ENCODE data around the gene CENPS.
"Not testable (repeated sequence)": the region's sequence is repeated elsewhere in the genome, so short reads cannot be mapped to it uniquely, and the experiment has no call there.

CENPS gene

GRCh38 chr1:10419351-10419750 is 10.9 kb upstream of the CENPS start:
- DNase-seq (ENCODE audit: low spot score) = no peak

GRCh38 chr1:10421637-10422036 is 8.6 kb upstream of the CENPS start:
- no peak for DNase-seq (ENCODE audit: low spot score)

DNA sequence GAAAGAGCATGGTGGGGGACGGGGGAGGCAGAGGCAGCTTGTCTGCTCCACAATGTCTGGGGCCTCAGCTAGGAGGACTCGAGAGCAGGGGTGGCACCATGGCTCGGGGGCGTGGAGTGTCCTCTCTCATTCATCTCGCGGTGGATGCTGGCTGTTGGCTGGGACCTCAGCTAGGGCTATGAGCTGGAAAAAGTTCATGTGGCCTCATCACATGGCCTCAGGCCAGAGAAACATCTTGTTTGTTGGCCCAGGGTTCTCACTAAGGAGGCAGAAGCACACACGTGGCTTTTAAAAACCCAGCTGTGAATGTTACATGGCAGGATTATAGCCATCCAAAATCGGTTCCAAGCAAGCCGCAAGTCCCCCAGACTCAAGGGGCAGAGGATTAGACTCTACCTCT is 6.2 kb upstream of the CENPS start:
- DNase-seq (ENCODE audit: low spot score) = peak; percentile 55

- DNase-seq (ENCODE audit: low spot score) = no peak
Observed at GRCh38 chr1:10424651-10425050, 5.6 kb upstream of the CENPS start.

GRCh38 chr1:10425826-10426534 is 4.3 kb upstream of the CENPS start:
- not testable (repeated sequence) for DNase-seq (ENCODE audit: low spot score)

- not testable (repeated sequence) for DNase-seq (ENCODE audit: low spot score)
Observed at GRCh38 chr1:10426535-10426848, 3.7 kb upstream of the CENPS start.

DNA sequence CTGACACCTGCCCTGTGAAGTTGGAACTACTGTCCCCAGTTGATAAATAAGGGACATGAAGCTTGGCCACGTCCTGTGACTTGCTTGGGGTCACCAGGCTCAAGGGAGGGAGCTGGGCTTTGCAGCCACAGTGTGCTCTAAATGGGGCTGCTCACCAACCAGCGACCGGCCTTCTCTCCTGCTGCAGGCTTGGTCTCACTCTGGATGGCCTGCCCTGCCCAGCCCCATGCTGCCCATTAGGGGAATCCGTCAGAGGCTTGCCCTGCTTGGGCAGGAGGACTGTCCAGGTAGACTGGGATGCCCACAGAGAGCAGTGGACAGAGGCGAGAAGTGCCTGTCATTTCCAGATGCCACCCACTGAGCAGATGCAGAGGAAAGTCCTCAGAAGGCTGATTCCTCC is 1.2 kb upstream of the CENPS start:
- no peak for DNase-seq (ENCODE audit: low spot score)

DNA sequence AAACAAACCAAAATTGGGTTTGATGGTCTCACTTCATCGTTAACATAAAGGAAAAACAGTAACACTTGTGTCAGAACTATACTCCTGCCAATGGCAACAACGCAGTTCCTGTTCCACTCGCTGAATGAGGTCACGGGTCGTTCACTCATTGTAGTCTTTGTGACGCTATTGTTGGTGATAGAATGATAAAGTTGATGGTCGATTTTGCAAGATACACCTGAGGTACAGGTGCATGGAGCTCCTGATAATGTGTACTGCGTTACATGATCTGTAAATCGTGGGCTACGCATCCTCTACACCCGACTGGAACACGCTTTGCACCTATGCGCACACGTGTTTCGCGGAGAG is 391 bp upstream of the CENPS start:
- DNase-seq (ENCODE audit: low spot score) = no peak

GRCh38 chr1:10431070-10431730 is 967 bp downstream of the CENPS start:
- DNase-seq (ENCODE audit: low spot score) = peak; percentile 36

GRCh38 chr1:10432910-10433700 is 2.9 kb downstream of the CENPS start:
- DNase-seq (ENCODE audit: low spot score) = no peak

- no peak for DNase-seq (ENCODE audit: low spot score)
Observed at GRCh38 chr1:10433790-10434189, 3.6 kb downstream of the CENPS start.

DNA sequence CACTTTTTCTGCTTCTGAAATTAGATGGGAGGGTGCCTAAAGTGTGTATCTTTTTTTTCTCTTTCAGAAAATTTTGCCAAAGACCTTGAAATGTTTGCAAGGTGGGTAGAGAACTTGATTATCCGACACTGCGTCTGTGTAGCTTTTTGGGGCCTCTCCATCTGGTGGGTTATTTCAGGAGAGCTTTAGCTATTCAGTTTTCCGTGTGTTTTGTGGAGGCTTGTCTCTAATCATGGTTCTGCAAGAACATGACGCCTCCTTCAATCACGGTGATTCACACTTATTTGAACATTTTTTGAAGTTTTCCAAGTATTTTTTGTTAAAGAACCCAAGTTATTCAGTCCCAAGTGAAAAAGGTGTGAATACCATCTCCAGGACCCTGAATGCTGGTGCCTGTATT is 4.4 kb downstream of the CENPS start:
- no peak for DNase-seq (ENCODE audit: low spot score)

GRCh38 chr1:10437052-10437451 is 6.8 kb downstream of the CENPS start:
- no peak for DNase-seq (ENCODE audit: low spot score)

DNA sequence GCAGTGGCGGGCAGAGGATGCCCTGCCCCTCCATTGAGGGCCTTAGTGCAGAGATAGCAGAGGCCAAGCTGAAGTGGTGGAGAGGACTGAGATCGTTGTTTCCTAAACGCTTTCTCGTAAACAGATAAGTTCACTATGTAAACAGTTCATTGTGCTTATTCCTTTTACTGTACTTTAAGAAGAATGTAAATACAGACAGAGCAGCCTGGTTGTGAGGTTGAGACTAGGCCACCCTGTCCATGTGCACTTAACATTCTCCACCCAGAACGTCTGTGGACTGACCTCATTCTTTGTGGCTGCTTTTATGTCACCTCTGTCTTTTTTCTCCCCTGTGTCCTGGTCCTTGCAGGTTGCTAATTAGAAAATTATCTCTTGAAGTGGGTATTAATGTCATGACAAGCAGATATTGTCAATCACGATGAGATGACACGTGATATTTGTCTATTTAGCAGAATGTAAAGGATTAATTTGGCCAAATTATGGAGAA is 8.5 kb downstream of the CENPS start:
- no peak for DNase-seq (ENCODE audit: low spot score)

DNA sequence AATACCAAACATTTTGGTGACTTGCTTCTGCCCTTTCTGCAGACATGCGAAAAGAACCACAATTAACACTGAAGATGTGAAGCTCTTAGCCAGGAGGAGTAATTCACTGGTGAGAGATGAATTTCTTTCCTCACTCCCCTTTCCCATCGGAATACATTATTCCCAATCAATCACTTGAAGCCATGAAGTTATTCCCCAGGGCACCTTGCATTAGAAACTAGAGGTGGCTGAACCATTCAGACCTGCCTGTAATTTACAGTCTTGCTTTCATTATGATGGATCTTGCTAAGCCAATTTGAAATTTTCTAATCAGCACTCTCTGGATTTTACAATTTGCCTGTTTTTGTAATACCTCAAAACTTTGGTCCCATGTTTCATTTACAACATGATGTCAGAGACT is 10.1 kb downstream of the CENPS start:
- no peak for DNase-seq (ENCODE audit: low spot score)

DNA sequence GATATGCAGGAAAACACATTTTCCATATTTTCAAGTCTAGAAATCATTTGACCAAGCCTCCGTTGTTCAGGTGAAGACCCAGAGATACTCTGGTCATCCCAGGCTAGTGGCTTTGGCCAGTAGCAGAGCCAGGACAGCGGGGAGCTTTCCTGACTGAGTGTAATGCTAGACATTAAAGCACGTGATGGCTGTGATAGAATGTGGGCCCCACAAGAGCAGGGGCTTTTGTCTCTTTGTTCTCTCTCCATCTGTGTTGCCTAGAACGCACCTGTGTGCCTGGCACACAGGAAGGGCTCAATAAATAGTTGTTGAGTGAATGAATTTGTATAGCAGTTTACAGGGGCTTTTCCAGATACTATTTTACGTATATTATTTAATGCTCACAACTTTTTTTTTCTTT is 10.6 kb downstream of the CENPS start:
- DNase-seq (ENCODE audit: low spot score) = no peak

GRCh38 chr1:10444248-10444647 is 14.0 kb downstream of the CENPS start:
- no peak for DNase-seq (ENCODE audit: low spot score)

GRCh38 chr1:10444795-10445397 is 14.7 kb downstream of the CENPS start:
- DNase-seq (ENCODE audit: low spot score) = no peak

DNA sequence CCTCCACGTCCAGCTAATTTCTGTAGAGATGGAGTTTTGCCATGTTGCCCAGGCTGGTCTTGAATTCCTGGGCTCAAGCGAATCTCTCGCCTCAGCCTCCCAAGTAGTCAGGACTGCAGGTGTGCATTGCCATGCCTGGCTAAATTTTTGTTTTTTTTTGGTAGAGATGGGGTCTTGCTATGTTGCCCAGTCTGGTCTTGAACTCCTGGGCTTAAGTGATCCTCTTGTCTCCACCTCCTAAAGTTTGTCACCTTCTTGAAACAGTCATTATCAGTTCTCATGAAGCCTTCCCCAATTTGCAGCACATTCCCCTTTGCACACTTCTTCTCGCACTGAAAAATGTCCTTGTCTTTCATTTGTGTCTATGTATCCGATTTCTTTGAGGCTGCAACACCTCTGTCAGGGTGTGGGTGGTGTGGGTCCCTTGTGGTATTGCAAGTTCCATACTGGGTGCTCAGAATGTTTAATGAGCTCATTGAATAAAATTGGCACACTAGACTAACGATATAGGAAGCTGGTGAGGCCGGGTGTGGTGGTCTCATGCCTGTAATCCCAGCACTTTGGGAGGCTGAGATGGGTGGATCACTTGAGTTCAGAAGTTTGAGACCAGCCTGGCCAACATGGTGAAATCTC is 16.7 kb downstream of the CENPS start:
- DNase-seq (ENCODE audit: low spot score) = no peak

GRCh38 chr1:10449751-10450150 is 19.5 kb downstream of the CENPS start, which contains the start of gene CORT:
TSS of gene CORT (plus strand) at chr1:10450031. CDS start at chr1:10450224, 193 bp downstream.
- DNase-seq (ENCODE audit: low spot score) = no peak

DNA sequence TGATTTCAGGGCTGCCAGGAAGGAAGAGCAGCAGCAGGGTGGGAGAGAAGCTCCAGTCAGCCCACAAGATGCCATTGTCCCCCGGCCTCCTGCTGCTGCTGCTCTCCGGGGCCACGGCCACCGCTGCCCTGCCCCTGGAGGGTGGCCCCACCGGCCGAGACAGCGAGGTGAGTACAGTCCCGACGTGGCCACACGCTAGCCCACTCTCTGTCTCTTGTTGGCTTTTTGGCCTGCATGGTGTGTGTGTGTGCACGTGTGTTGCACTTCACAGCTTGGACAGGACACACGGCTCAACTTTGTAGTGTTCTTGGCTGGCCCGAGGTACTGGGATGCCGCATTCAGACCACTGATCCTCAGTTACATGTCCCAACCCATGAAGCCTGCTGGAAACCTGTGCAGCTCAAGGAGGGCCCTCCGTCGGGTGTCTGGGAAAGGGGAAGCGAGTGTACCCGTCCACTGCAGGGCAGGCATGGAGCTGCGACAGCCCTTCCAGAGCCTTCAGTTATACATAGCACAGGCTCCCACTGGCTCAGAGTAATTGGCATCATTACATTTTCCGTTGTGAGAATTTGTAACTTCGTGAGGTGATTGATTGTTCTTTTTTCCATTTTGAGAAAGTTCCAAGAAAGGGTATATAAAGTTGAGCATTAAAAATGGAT is 20.1 kb downstream of the CENPS start:
- DNase-seq (ENCODE audit: low spot score) = no peak

DNA sequence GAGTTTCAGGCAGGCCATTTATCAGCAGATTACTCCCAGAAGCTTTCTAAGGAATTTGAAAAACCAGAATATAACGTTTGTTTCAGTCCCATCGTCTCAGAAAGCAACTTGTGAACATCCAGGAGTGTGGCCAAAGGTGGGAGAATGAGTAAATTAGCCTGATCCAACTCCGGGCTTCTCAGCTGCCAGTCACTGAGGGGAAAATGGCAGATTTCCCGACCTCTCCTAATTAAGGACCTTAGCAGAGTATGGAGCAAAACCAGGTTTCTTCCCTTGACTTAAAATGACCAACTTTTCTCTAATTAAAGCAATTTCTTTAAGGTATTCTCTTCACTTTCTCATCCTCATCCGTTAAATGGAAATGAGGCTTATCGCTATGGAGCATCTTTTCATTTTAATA is 20.6 kb downstream of the CENPS start:
- no peak for DNase-seq (ENCODE audit: low spot score)

Measured in GM03348 (cell line).